GM18505 (cell line): Measurements from ENCODE around the gene ARMC9.

Source experiments
- ATAC-seq: cut with Tn5 transposase; IDR thresholded peaks from one replicate; pipeline ENCODE4 v1.9.1; 2021; ENCODE audit not compliant: unreplicated experiment
- POLR2A ChIP-seq: IDR thresholded peaks from 4 replicates; pipeline ENCODE4 v1.6.1; 2011; ENCODE audit warnings: borderline replicate concordance; ENCODE audit not compliant: insufficient read depth, insufficient read length; ENCODE audit errors: extremely low read depth

The ARMC9 gene

GRCh38 chr2:231200805-231201474, 2.5 kb downstream of the ARMC9 start:
- no peak for TF ChIP-seq POLR2A
- ATAC-seq, result no peak

GRCh38 chr2:231201475-231201814, 3.0 kb downstream of the ARMC9 start:
- no peak for TF ChIP-seq POLR2A
- no peak for ATAC-seq

GRCh38 chr2:231203087-231203486, 4.7 kb downstream of the ARMC9 start:
- TF ChIP-seq POLR2A, result no peak
- ATAC-seq, result no peak

GRCh38 chr2:231204146-231204545, 5.7 kb downstream of the ARMC9 start:
- TF ChIP-seq POLR2A, result no peak
- no peak for ATAC-seq

GRCh38 chr2:231204581-231204980, 6.2 kb downstream of the ARMC9 start:
- ATAC-seq, result no peak
- TF ChIP-seq POLR2A, result no peak

- ATAC-seq, result no peak
Observed at GRCh38 chr2:231207734-231208133, 9.3 kb downstream of the ARMC9 start.

GRCh38 chr2:231210782-231211181, 12.4 kb downstream of the ARMC9 start:
- ATAC-seq, result no peak
- no peak for TF ChIP-seq POLR2A

More at GRCh38 chr2:231207734-231208133, 9.3 kb downstream of the ARMC9 start:
- no peak for TF ChIP-seq POLR2A

GRCh38 chr2:231211486-231211885, 13.1 kb downstream of the ARMC9 start:
- no peak for ATAC-seq
- no peak for TF ChIP-seq POLR2A

GRCh38 chr2:231212329-231212845, 14.0 kb downstream of the ARMC9 start:
- no peak for TF ChIP-seq POLR2A
- no peak for ATAC-seq

GRCh38 chr2:231213931-231214642, 15.7 kb downstream of the ARMC9 start:
- no peak for ATAC-seq
- TF ChIP-seq POLR2A, result no peak

- TF ChIP-seq POLR2A, result no peak
- no peak for ATAC-seq
Observed at GRCh38 chr2:231218366-231218765, 19.9 kb downstream of the ARMC9 start.

GRCh38 chr2:231219289-231219688, 20.9 kb downstream of the ARMC9 start:
- no peak for TF ChIP-seq POLR2A
- no peak for ATAC-seq

- no peak for ATAC-seq
- TF ChIP-seq POLR2A, result no peak
Observed at GRCh38 chr2:231221761-231222160, 23.3 kb downstream of the ARMC9 start.
